Coronary artery (tissue), 2 donors: ENCODE measurements around the gene ARG1.

Source experiments
- DNase-seq: peaks from one replicate; pipeline ENCODE4 v3.0.0-alpha.2; 2017; ENCODE audit warnings: low spot score
- H3K27ac ChIP-seq, 2 donors: fragments of 200-600 bp; sonication (generic); one replicate each; pipeline ENCODE4 v1.5.1; 2016 to 2019
- H3K4me3 ChIP-seq: fragments of 200-600 bp; sonication (generic); 2 replicates; pipeline ENCODE4 v1.5.1; 2016; ENCODE audit warnings: mild to moderate bottlenecking, moderate library complexity
- TF ChIP-seq, protein P1 (sequence below): fragments of 200-600 bp; sonication (generic); IDR thresholded peaks from one replicate; pipeline ENCODE4 v1.5.1; 2019; ENCODE audit warnings: antibody characterized with exemption

Gene ARG1

DNA sequence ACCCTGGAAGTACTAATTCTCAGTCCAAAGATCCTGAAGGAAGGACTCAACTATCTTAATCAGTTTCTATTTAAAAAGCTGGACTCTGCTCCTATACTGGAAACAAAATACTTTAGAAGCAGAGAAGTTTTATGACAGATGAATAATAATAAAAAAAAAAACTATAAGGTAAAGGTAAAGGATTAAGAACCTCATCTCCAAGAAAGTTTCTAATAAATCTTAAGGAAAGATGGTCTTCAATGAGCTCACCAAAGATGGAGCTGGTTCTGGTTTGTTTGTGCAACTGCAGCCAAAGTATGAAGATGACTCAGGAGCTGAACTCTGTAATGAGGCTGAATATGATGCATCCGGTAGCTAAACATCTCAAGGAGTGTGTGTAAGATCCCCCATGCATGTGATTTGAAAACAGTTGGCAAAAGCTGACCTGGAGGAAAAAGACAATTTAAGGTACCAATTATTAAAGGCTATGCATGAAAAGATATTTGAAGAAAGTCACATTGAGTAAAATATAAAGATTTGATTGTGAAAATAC, 29.8 kb downstream of the ARG1 start:
- TF ChIP-seq, protein P1, sequence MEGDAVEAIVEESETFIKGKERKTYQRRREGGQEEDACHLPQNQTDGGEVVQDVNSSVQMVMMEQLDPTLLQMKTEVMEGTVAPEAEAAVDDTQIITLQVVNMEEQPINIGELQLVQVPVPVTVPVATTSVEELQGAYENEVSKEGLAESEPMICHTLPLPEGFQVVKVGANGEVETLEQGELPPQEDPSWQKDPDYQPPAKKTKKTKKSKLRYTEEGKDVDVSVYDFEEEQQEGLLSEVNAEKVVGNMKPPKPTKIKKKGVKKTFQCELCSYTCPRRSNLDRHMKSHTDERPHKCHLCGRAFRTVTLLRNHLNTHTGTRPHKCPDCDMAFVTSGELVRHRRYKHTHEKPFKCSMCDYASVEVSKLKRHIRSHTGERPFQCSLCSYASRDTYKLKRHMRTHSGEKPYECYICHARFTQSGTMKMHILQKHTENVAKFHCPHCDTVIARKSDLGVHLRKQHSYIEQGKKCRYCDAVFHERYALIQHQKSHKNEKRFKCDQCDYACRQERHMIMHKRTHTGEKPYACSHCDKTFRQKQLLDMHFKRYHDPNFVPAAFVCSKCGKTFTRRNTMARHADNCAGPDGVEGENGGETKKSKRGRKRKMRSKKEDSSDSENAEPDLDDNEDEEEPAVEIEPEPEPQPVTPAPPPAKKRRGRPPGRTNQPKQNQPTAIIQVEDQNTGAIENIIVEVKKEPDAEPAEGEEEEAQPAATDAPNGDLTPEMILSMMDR = no peak
- no peak for DNase-seq
- Histone ChIP-seq H3K27ac (no peak overlapping the region), H3K4me3 (no peak overlapping the region)

DNA sequence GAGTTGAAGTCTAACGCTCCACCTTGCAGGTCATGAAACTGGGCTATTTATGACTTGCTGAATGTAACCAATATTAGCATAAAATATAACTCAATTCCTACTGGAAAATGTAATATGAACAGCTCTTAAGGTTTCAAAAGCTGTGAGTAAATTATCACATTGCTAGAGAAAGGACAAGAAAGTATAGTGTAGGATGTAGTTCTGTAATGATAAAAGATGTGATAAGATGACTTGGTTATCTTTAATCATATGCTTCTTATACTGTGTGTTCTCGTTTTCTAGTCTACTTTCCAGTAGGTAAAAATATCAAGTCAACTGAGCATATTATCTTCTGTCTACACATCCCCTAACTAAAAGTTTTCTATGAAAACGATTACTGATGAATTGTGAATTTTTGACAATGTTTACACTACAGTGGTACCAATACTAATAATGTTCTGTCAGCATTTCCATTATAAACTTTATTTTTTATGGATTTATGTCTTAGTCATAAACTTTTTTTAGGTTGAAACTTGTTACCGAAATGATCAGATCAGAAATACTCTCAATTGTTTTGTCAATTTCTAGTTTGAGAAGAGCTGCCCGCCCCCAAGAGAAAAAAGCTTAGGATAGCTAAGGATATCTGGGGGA, 40.4 kb downstream of the ARG1 start:
- DNase-seq = no peak
- TF ChIP-seq, protein P1 = no peak
- Histone ChIP-seq H3K27ac (no peak overlapping the region), H3K4me3 (no peak overlapping the region)

DNA sequence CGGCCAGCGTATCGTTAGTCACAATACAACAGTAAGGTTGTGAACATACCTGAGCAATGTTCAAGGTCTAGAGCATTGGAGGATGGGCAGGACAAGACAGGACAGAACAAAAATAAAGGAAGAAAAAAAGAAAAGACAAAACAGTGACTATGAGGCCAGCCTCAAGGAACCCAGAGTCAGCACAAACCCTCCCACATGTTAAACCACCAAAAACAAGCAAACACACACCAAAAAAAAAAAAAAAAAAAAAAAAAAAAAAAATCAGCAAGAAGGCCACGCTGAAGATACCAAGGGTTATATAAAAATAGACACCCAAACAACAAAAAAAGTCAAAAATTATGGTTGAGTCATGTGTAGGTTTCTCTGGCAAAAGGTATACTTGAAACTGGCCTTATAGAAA, 42.2 kb downstream of the ARG1 start:
- Histone ChIP-seq H3K4me3 (no peak overlapping the region), H3K27ac (no peak overlapping the region)
- no peak for DNase-seq
- TF ChIP-seq, protein P1 = no peak

DNA sequence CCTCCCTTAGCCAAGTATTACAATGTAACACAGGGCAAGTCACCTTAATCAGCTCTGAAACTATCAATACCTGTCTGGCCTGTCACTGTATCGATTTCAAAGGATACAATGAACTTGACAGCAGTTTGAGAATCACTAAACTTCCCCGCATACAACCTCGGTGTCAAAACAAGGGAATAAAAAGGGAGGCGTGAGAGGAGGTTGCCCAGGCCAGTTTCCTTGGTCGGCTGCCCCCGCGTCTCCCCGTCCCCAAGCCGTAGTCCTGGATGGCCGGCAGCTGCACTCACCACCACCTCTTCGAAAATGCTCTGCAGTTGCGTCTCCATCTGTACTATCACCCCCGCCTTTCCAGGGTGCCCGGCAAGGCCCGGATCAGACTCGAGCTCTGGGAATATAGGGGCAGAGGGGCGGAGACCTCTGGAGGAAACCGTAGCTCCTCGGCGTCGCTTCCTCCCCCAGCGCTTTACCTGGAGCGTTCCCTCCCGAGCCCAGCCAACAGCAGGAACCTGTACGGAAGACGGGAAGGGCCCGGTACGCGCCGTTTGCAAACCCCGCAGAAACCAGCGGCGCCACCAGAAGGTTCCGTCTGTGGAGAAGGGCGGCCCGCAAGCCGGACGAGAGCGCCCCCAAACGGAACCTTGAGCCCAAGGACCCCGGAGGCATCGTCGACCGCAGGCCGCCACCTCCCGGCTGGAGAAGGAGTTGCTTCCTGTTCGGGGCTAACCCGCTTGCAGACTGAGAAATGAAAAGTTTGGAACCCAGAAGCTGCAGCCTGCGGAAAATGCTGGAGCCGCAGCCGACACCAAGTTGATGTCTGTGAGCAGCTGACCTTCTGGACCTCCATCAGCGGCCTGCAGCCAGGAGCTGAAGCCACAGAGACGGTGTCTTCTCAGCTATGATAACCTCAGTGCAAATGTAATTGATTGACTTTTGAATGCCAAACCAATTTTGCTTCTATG, 55.0 kb downstream of the ARG1 start, which contains the start of gene MED23:
Gene MED23, minus strand, starts transcription at position 519 of the 959 bp plus-strand sequence. Its CDS starts 193 bp downstream, at position 326.
- peak; percentile 95 for DNase-seq
- TF ChIP-seq, protein P1 = peak; percentile 93

DNA sequence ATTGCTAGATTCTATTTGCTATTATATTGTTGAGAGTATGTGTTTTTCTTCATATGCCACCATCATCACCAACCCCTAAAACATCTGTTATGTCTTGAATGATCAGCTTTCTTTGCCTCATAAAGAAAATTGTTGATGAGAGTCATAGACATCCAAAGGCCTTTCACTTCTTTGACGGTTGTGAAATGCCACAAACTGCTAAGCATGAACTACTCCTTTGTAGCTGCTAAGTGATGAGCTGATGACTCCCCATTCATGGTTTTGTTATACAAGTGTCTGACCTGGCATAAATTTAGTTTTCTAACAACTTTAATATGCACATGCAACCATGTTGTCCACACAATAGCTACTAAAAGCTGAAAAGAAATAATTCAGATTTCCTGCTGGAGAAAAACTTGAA, 55.7 kb downstream of the ARG1 start:
- no peak for DNase-seq
- peak overlapping the region; percentile 93 for H3K4me3 ChIP-seq
- TF ChIP-seq, protein P1 = no peak
- H3K27ac ChIP-seq = peak overlapping the region in 1 of 2 donors; percentile 15

More for the DNA sequence above, 55.0 kb downstream of the ARG1 start, which contains the start of gene MED23:
- H3K4me3 ChIP-seq = peak within 1 kb of the TSS; percentile 93
- peak within 1 kb of the TSS; percentile 2 to 82 for H3K27ac ChIP-seq

DNA sequence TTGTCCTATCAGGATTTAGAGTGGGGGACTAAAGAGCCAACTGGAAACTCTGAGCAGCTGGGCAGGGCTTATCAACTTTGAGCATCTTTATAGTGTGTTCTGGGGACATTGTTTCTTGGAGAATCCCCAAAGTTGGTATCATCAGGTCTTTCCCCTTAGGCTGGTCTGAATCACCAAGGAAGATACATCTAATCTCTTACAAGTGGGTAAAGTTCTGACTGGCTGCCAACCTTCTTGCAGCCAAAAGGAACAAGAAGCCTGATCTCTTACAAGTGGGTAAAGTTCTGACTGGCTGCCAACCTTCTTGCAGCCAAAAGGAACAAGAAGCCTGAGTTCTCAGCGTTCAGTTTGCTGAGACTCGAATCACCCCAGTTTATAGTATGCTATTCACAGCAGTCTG, 56.6 kb downstream of the ARG1 start:
- DNase-seq = no peak
- TF ChIP-seq, protein P1 = no peak
- peak overlapping the region; percentile 17 for H3K4me3 ChIP-seq
- H3K27ac ChIP-seq = peak overlapping the region; percentile 15 to 29
